Right lobe of liver (tissue), 6 donors: Measurements from ENCODE around the gene GJB2. TPM values are rescaled to one million over a fixed set of nuclear protein-coding genes. Genes with fewer than 3 reads are reported as not detected.
A peak's percentile ranks its signal among the peaks of the same experiment; 100 is the strongest.

Experiments
- ATAC-seq, 4 donors: fragments of 200-7000 bp; cut with Tn5 transposase; one replicate each; pipeline ENCODE4 v1.9.1; 2020; ENCODE audit warnings: mild to moderate bottlenecking in 4 of 4, moderate library complexity in 4 of 4
- DNase-seq, 3 donors: peaks; one replicate each; pipeline ENCODE4 v3.0.0-alpha.2; 2020
- H3K27ac ChIP-seq, 3 donors: fragments of 200-600 bp; one replicate each; pipeline ENCODE4 v1.8.0; 2022
- H3K27me3 ChIP-seq, 2 donors: fragments of 200-600 bp; one replicate each; pipeline ENCODE4 v1.8.0; 2022
- H3K36me3 ChIP-seq, 4 donors: fragments of 200-600 bp; sonication (generic) in 1 of 4; one replicate each; pipeline versions ENCODE4 v1.5.1 to v1.8.0; 2017 to 2022; ENCODE audit warnings: control low read depth in 1 of 4
- H3K4me1 ChIP-seq, 4 donors: fragments of 200-600 bp; sonication (generic) in 1 of 4; one replicate each; pipeline versions ENCODE4 v1.5.1 to v1.8.0; 2017 to 2022; ENCODE audit warnings: control low read depth in 1 of 4
- H3K4me3 ChIP-seq, 3 donors: fragments of 200-600 bp; one replicate each; pipeline ENCODE4 v1.8.0; 2022
- H3K9me3 ChIP-seq, 4 donors: fragments of 200-600 bp; sonication (generic) in 1 of 4; one replicate each; pipeline versions ENCODE4 v1.5.1 to v1.8.0; 2017 to 2022; ENCODE audit warnings: control low read depth in 1 of 4
- CTCF ChIP-seq, 4 donors: fragments of 200-600 bp in 3 of 4; fragments of 450-650 bp in 1 of 4; IDR thresholded peaks; one replicate each; pipeline versions ENCODE4 v1.5.1 to v1.8.0; 2016 to 2022; ENCODE audit warnings: antibody characterized with exemption in 4 of 4, mild to moderate bottlenecking in 2 of 4
- POLR2A ChIP-seq: fragments of 450-650 bp; IDR thresholded peaks from one replicate; pipeline ENCODE4 v1.6.1; 2017; ENCODE audit warnings: antibody characterized with exemption, mild to moderate bottlenecking
- whole genome bisulfite sequencing: methylation state at CpG from one replicate; pipeline ENCODE4 v1.1.6; 2018; ENCODE audit warnings: low coverage, low lambda C conversion rate; ENCODE audit not compliant: insufficient coverage; ENCODE audit errors: missing lambda C conversion rate; 5-methylcytosine and 5-hydroxymethylcytosine counted together
- intact Hi-C, 2 donors: fragments of 100-400 bp; cut with DNase I; formaldehyde crosslinking; loops; one replicate each; pipeline versions ENCODE4 v1.11.2 to v1.14.1; 2022
- total RNA-seq, 6 experiments: library from RNA; depleted of rRNA in 2 of 6; stranded (reverse); fragments of >200 nt in 2 of 6; fragmentation: NEBNext Ultra II Directional in 3 of 6; extraction: Animal tissue kit (Norgen Biotek cat#: 25700) in 3 of 6; gene quantifications; one replicate each; pipeline versions ENCODE4 v1.1.0 to v1.2.4, GENCODE V29; 2016 to 2023
- donor health status: DM: no; HTN: yes; CAD: no.
- donor health status: DM: no; HTN: no; CAD: no.
- donor health status: DM: no; HTN: no; CAD: no.
- donor health status: DM: no; HTN: yes; CAD: no.
- donor health status: DM: no; HTN: yes; CAD: no.

GJB2 gene
- total RNA-seq, 6 experiments from 2014 or later, result 21.8 to 40.0 (median 30.0) TPM

DNA sequence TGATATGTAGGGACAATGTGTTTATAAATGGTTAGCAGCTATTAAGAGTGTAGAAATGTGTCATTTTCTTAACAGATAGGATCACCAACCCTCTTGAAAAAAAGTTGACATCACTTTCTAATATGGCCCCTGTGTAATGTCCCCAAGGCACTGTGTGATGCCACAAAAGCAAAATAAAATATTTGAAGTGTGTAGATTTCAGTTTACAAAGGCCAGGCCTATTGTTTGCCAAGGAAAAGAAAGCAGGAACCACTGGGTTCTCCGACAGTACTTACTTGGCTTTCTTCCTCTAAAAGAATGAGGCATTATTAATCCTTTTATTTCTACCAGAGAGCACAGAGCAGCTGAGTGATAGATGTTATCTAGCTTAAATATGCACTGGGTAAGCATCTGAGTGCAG is 21.4 kb downstream of the GJB2 start:
- no peak overlapping the region for H3K27ac ChIP-seq
- WGBS, result 75% methylated on average over 1 of the region's 1 CpG
- DNase-seq (no peak), ATAC-seq (no peak)
- TF ChIP-seq POLR2A (no peak), CTCF (IDR thresholded peaks at IDR 0.05) (no peak)
- no peak overlapping the region for H3K4me3 ChIP-seq
- peaks cover 0 to 7% (median 0%) of the 10 kb centered on the region in 4 donors for H3K4me1 ChIP-seq
- no peaks in the 10 kb centered on the region for H3K27me3 ChIP-seq
- intact Hi-C loops, result no loop called here
- H3K9me3 ChIP-seq, result no peaks in the 10 kb centered on the region
- H3K36me3 ChIP-seq, result no peaks in the 10 kb centered on the region

GRCh38 chr13:20170921-20171320 is 21.8 kb downstream of the GJB2 start:
- Histone ChIP-seq H3K9me3 (no peaks in the 10 kb centered on the region), H3K27ac (no peak overlapping the region), H3K4me1 (peaks cover 0 to 4% (median 0%) of the 10 kb centered on the region in 4 donors), H3K36me3 (no peaks in the 10 kb centered on the region), H3K4me3 (no peak overlapping the region), H3K27me3 (no peaks in the 10 kb centered on the region)
- intact Hi-C loops, result no loop called here
- 80% methylated on average over 5 of the region's 5 CpGs for WGBS
- ATAC-seq, result no peak
- TF ChIP-seq CTCF (IDR thresholded peaks at IDR 0.05), result no peak
- no peak for DNase-seq

GRCh38 chr13:20168396-20168795 is 24.3 kb downstream of the GJB2 start:
- H3K4me1 ChIP-seq, result no peaks in the 10 kb centered on the region
- intact Hi-C loops, result no loop called here
- ATAC-seq (peak; percentile 61 to 76 (median 70)), DNase-seq (peak in 1 of 3 donors; percentile 50)
- no peaks in the 10 kb centered on the region for H3K36me3 ChIP-seq
- H3K9me3 ChIP-seq, result no peaks in the 10 kb centered on the region
- no peak overlapping the region for H3K4me3 ChIP-seq
- 30% methylated on average over 6 of the region's 7 CpGs for WGBS
- TF ChIP-seq CTCF (IDR thresholded peaks at IDR 0.05) (no peak), POLR2A (no peak)
- H3K27ac ChIP-seq, result no peak overlapping the region
- no peaks in the 10 kb centered on the region for H3K27me3 ChIP-seq

- 86% methylated on average over 9 of the region's 11 CpGs for WGBS
- DNase-seq (no peak), ATAC-seq (no peak)
- Histone ChIP-seq H3K36me3 (no peaks in the 10 kb centered on the region), H3K9me3 (no peaks in the 10 kb centered on the region), H3K27ac (no peak overlapping the region), H3K4me3 (no peak overlapping the region), H3K27me3 (peaks cover 0 to 13% of the 10 kb centered on the region in 2 donors), H3K4me1 (peaks cover 0 to 7% (median 0%) of the 10 kb centered on the region in 4 donors)
- no peak for TF ChIP-seq CTCF (IDR thresholded peaks at IDR 0.05)
- TF ChIP-seq POLR2A, result no peak
- intact Hi-C loops, result no loop called here
These were observed 27.1 kb downstream of the GJB2 start for GRCh38 chr13:20165417-20166257.
